HG03139 (cell line): Measurements from ENCODE around the gene ARHGAP32.

ENCODE experiments used
- ATAC-seq: cut with Tn5 transposase; IDR thresholded peaks from one replicate; pipeline ENCODE4 v1.9.1; 2021; ENCODE audit not compliant: unreplicated experiment

Gene ARHGAP32

DNA sequence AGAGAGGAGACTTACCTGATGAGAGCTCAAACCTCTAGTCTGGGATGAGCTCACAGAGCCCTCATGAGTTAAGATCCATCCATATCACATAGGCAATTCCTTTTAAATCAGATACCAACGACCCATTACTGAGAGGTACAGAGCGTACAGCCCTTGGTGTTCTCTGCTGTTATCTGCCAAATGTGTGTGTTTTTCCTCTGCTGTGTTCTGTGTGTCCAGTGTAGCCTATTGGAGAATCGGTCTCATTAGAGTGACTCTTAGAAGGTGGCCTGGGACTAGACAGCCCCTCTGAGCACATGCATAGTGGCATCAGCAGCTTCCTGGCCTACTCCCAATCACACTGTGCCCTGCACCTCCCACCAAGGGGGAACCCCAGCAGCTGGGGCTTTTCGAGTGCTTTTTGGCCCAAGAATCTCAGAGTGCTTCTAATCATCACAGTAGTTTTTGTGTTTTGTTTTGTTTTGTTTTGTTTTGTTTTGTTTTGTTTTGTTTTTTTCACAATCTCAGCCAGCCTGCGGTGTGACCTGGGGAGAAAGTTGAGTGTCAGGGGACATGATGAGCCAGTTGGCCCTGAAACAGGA, 274.9 kb downstream of the ARHGAP32 start:
- ATAC-seq = no peak

DNA sequence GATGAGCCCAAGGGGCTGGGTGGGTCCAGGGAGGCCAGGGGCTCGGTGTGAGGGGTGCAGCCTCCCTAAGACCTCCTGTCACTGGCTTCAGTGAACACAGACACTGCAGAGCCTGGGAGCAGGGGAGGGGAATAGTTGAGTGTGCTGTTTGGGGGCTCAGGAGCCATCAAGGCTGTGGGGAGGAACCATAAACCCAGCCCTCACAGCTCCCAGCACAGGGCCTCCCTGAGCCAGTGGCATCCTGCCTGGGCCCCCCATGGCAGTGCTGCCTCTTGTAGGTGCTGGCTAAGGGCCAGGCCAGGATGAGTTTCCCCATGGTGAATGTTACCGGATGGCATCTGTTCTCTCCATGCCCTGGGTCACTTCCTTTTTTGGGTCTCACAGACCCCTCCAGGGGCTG, 275.4 kb downstream of the ARHGAP32 start:
- no peak for ATAC-seq

DNA sequence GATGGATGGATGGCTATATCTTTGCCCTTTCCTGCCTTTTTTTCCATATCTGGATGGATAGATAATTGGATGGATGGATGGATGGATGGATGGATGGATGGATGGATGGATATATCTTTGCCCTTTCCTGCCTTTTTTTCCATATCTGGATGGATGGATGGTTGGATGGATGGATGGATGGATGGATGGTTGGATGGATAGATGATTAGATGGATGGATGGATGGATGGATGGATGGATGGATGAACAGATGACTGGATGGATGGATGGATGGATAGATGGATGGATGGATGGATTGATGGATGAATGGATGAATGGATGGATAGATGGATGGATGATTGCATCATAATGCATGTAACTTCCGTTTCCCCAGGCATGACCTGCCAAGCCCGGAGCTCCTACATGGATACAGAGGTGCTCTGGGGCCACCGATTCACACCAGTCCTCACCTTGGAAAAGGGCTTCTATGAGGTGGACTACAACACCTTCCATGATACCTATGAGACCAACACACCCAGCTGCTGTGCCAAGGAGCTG, 276.0 kb downstream of the ARHGAP32 start:
- ATAC-seq = no peak

DNA sequence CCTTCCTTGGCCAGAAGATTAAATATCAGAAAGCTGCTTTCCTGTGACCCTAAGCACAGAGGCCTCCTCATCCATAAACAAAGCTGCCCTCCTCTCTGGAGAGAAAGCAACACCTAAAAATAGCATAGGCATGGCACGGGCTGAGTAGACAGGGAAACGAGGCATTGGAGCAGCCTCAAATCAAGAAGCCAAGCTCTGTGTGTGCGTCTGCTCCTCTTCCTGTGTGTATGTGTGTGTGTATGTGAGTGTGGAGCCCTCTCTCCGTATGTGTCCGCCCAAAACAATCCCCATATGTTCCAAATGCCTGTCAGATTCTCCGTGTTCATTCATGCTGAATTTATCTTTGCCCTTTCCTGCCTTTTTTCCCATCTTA, 277.0 kb downstream of the ARHGAP32 start:
- no peak for ATAC-seq
